Lung (tissue), 12 donors: ENCODE measurements around the gene SHISA6. TPM values are rescaled to one million over a fixed set of nuclear protein-coding genes. Genes with fewer than 3 reads are reported as not detected.

Experiments
- ATAC-seq: fragments of 200-7000 bp; cut with Tn5 transposase; one replicate; pipeline ENCODE4 v1.9.1; 2020; ENCODE audit warnings: moderate number of reproducible peaks; ENCODE audit not compliant: insufficient read depth, low FRiP score
- DNase-seq, 3 donors: peaks; one replicate each; pipeline ENCODE4 v3.0.0-alpha.2; 2013 to 2017
- H3K27ac ChIP-seq, 2 donors: one replicate each; pipeline ENCODE4 v1.5.1; 2013; ENCODE audit warnings: mild to moderate bottlenecking in 2 of 2, moderate library complexity in 2 of 2, control low read depth in 1 of 2, inconsistent platforms in 1 of 2, low read depth in 1 of 2, low read length in 1 of 2
- H3K27me3 ChIP-seq, 3 donors: one replicate each; pipeline ENCODE4 v1.5.1; 2013; ENCODE audit warnings: low read length in 2 of 3; ENCODE audit not compliant: control insufficient read depth in 3 of 3, insufficient read depth in 3 of 3
- H3K36me3 ChIP-seq, 4 donors: one replicate each; pipeline ENCODE4 v1.5.1; 2013; ENCODE audit warnings: low read length in 4 of 4, mild to moderate bottlenecking in 1 of 4, moderate library complexity in 1 of 4; ENCODE audit not compliant: control insufficient read depth in 4 of 4, insufficient read depth in 4 of 4
- H3K4me1 ChIP-seq, 5 donors: one replicate each; pipeline ENCODE4 v1.5.1; 2013; ENCODE audit warnings: low read length in 5 of 5, mild to moderate bottlenecking in 2 of 5, moderate library complexity in 1 of 5; ENCODE audit not compliant: control insufficient read depth in 5 of 5, insufficient read depth in 5 of 5
- H3K4me3 ChIP-seq: one replicate; pipeline ENCODE4 v1.5.1; 2013; ENCODE audit warnings: mild to moderate bottlenecking, control low read depth, moderate library complexity
- H3K9ac ChIP-seq, 2 donors: one replicate each; pipeline ENCODE4 v1.5.1; 2013; ENCODE audit warnings: low read length in 2 of 2, control low read depth in 1 of 2; ENCODE audit not compliant: insufficient read depth in 1 of 2
- H3K9me3 ChIP-seq, 4 donors: one replicate each; pipeline ENCODE4 v1.5.1; 2013; ENCODE audit warnings: low read length in 3 of 4, mild to moderate bottlenecking in 1 of 4, moderate library complexity in 1 of 4; ENCODE audit not compliant: control insufficient read depth in 4 of 4, insufficient read depth in 3 of 4
- CTCF ChIP-seq: IDR thresholded peaks from 2 replicates; pipeline ENCODE4 v1.5.1; 2012; ENCODE audit warnings: mild to moderate bottlenecking; ENCODE audit errors: control extremely low read depth, extremely low read depth
- WGBS, 2 donors: extraction: QIAGEN DNeasy Blood & Tissue Kit; methylation state at CpG; one replicate each; pipeline ENCODE4 v1.1.7; 2013; 5-methylcytosine and 5-hydroxymethylcytosine counted together
- polyA plus RNA-seq, 2 donors: library from polyadenylated mRNA; stranded (reverse); fragments of 200-250 nt; gene quantifications; one replicate each; pipeline ENCODE4 v1.2.1, GENCODE V29; 2013
- total RNA-seq, 2 donors: library from RNA; depleted of rRNA in 1 of 2; stranded (reverse); fragments of >200 nt in 1 of 2; gene quantifications; one replicate each; pipeline ENCODE4 v1.2.1, GENCODE V29; 2014 to 2021
- donor health status: control.
- donor health status: control.
- donor health status: Bipolar disorder and iron deficiency.
- donor health status: healthy.
- donor health status: DM: yes; HTN: yes; CAD: no.

SHISA6 gene
- total and polyA plus RNA-seq, 4 donors: 0.03 to 0.34 (median 0.11) TPM

GRCh38 chr17:11446316-11446715 is 205.3 kb downstream of the SHISA6 start:
- no peak for ATAC-seq
- DNase-seq: no peak
- no peaks in the 10 kb centered on the region for H3K9me3 ChIP-seq
- H3K27me3 ChIP-seq: no peaks in the 10 kb centered on the region
- 75 to 81% methylated on average over 4 of the region's 4 CpGs for WGBS, 2 donors
- H3K4me1 ChIP-seq: no peaks in the 10 kb centered on the region
- no peak overlapping the region for H3K4me3 ChIP-seq
- no peak overlapping the region for H3K9ac ChIP-seq
- H3K27ac ChIP-seq: no peak overlapping the region
- no peak for TF ChIP-seq CTCF
- no peaks in the 10 kb centered on the region for H3K36me3 ChIP-seq

- 93 to 94% methylated on average over 7 of the region's 7 CpGs for whole genome bisulfite sequencing, 2 donors
- no peak overlapping the region for H3K4me3 ChIP-seq
- H3K36me3 ChIP-seq: no peaks in the 10 kb centered on the region
- ATAC-seq (no peak), DNase-seq (no peak)
- TF ChIP-seq CTCF: no peak
- peaks cover 0 to 5% (median 0%) of the 10 kb centered on the region in 4 donors for H3K9me3 ChIP-seq
- peaks cover 0 to 6% (median 0%) of the 10 kb centered on the region in 3 donors for H3K27me3 ChIP-seq
- H3K27ac ChIP-seq: no peak overlapping the region
- no peak overlapping the region for H3K9ac ChIP-seq
- no peaks in the 10 kb centered on the region for H3K4me1 ChIP-seq
Observed at GRCh38 chr17:11454096-11454495, 213.1 kb downstream of the SHISA6 start.

GRCh38 chr17:11458279-11458678 is 217.3 kb downstream of the SHISA6 start:
- Histone ChIP-seq H3K4me3 (no peak overlapping the region), H3K36me3 (no peaks in the 10 kb centered on the region), H3K27me3 (peaks cover 0 to 8% (median 0%) of the 10 kb centered on the region in 3 donors), H3K4me1 (peaks cover 0 to 6% (median 0%) of the 10 kb centered on the region in 5 donors), H3K9me3 (peaks cover 0 to 3% (median 0%) of the 10 kb centered on the region in 4 donors), H3K9ac (no peak overlapping the region), H3K27ac (no peak overlapping the region)
- DNase-seq (no peak), ATAC-seq (no peak)
- no peak for TF ChIP-seq CTCF
- WGBS, 2 donors: 64 to 79% methylated on average over 4 of the region's 4 CpGs

- no peak for TF ChIP-seq CTCF
- ATAC-seq (no peak), DNase-seq (peak; percentile 59 to 84 (median 59))
- H3K36me3 ChIP-seq: no peaks in the 10 kb centered on the region
- peaks cover 0 to 4% (median 0%) of the 10 kb centered on the region in 4 donors for H3K9me3 ChIP-seq
- H3K4me3 ChIP-seq: no peak overlapping the region
- 59 to 65% methylated on average over 8 of the region's 8 CpGs for WGBS, 2 donors
- H3K27me3 ChIP-seq: peaks cover 0 to 8% (median 0%) of the 10 kb centered on the region in 3 donors
- no peak overlapping the region for H3K27ac ChIP-seq
- no peak overlapping the region for H3K9ac ChIP-seq
- H3K4me1 ChIP-seq: peaks cover 0 to 6% (median 0%) of the 10 kb centered on the region in 5 donors
Observed at GRCh38 chr17:11459861-11460331, 218.9 kb downstream of the SHISA6 start.
